H9 (cell line): Measurements from ENCODE around the gene SPATA25. TPM values are rescaled to one million over a fixed set of nuclear protein-coding genes. Genes with fewer than 3 reads are reported as not detected.

ENCODE experiments used
- DNase-seq: peaks from one replicate; pipeline ENCODE4 v3.0.0-alpha.2; 2017
- H2AFZ ChIP-seq: one replicate; pipeline ENCODE4 v1.6.1; 2013; ENCODE audit warnings: mild to moderate bottlenecking, low read length, control low read depth, moderate library complexity
- H2AK5ac ChIP-seq: 2 replicates; pipeline ENCODE4 v1.6.1; 2013; ENCODE audit warnings: low read length, control low read depth, mixed read lengths; ENCODE audit not compliant: insufficient read length
- H2BK120ac ChIP-seq: one replicate; pipeline ENCODE4 v1.6.1; 2013; ENCODE audit warnings: low read depth, mild to moderate bottlenecking, low read length, control low read depth, inconsistent platforms; ENCODE audit not compliant: poor library complexity, severe bottlenecking
- H2BK12ac ChIP-seq: 2 replicates; pipeline ENCODE4 v1.6.1; 2013; ENCODE audit warnings: low read length, control low read depth, mixed read lengths, low read depth; ENCODE audit not compliant: insufficient read length
- H2BK15ac ChIP-seq: 2 replicates; pipeline ENCODE4 v1.6.1; 2013; ENCODE audit warnings: low read depth, low read length, control low read depth
- H2BK20ac ChIP-seq: one replicate; pipeline ENCODE4 v1.6.1; 2013; ENCODE audit warnings: low read depth, mild to moderate bottlenecking, low read length, control low read depth, inconsistent platforms; ENCODE audit not compliant: poor library complexity, severe bottlenecking
- H2BK5ac ChIP-seq: 2 replicates; pipeline ENCODE4 v1.6.1; 2013; ENCODE audit warnings: low read length, control low read depth, mixed read lengths; ENCODE audit not compliant: insufficient read length
- H3K14ac ChIP-seq: 2 replicates; pipeline ENCODE4 v1.6.1; 2013; ENCODE audit warnings: low read length, control low read depth; ENCODE audit not compliant: insufficient read depth
- H3K18ac ChIP-seq: 2 replicates; pipeline ENCODE4 v1.6.1; 2013; ENCODE audit warnings: low read depth, mild to moderate bottlenecking, mixed read lengths, low read length, control low read depth; ENCODE audit not compliant: insufficient read length
- H3K23ac ChIP-seq: 2 replicates; pipeline ENCODE4 v1.6.1; 2013; ENCODE audit warnings: low read length, control low read depth, mixed read lengths, low read depth; ENCODE audit not compliant: insufficient read length
- H3K23me2 ChIP-seq: 2 replicates; pipeline ENCODE4 v1.6.1; 2013; ENCODE audit warnings: low read depth, mild to moderate bottlenecking, mixed read lengths, low read length, control low read depth; ENCODE audit not compliant: insufficient read length, poor library complexity, severe bottlenecking
- H3K27ac ChIP-seq: 2 replicates; pipeline ENCODE4 v1.5.1; 2013; ENCODE audit warnings: low read length, control low read depth, mixed read lengths, low read depth; ENCODE audit not compliant: insufficient read length
- H3K27me3 ChIP-seq: 2 replicates; pipeline ENCODE4 v1.6.1; 2013; ENCODE audit warnings: low read length, control low read depth, inconsistent platforms; ENCODE audit not compliant: insufficient read depth
- H3K4ac ChIP-seq: 2 replicates; pipeline ENCODE4 v1.6.1; 2013; ENCODE audit warnings: low read depth, mild to moderate bottlenecking, control low read depth, inconsistent platforms, low read length, moderate library complexity
- H3K4me1 ChIP-seq: 2 replicates; pipeline ENCODE4 v1.6.1; 2013; ENCODE audit warnings: low read length, control low read depth, inconsistent platforms; ENCODE audit not compliant: insufficient read depth
- H3K4me2 ChIP-seq: 2 replicates; pipeline ENCODE4 v1.6.1; 2013; ENCODE audit warnings: low read length, control low read depth, mixed read lengths; ENCODE audit not compliant: insufficient read length, insufficient read depth
- H3K56ac ChIP-seq: 2 replicates; pipeline ENCODE4 v1.6.1; 2013; ENCODE audit warnings: low read depth, mild to moderate bottlenecking, mixed read lengths, low read length, control low read depth; ENCODE audit not compliant: insufficient read length
- H3K79me1 ChIP-seq: 2 replicates; pipeline ENCODE4 v1.6.1; 2013; ENCODE audit warnings: low read depth, mild to moderate bottlenecking, moderate library complexity, low read length, control low read depth, inconsistent platforms; ENCODE audit not compliant: insufficient read depth, poor library complexity, severe bottlenecking
- H3K79me2 ChIP-seq: 2 replicates; pipeline ENCODE4 v1.6.1; 2013; ENCODE audit warnings: low read length, control low read depth, inconsistent platforms; ENCODE audit not compliant: insufficient read depth
- H3K9ac ChIP-seq: 2 replicates; pipeline ENCODE4 v1.6.1; 2013; ENCODE audit warnings: low read length, control low read depth, mixed read lengths; ENCODE audit not compliant: insufficient read length; ENCODE audit errors: extremely low read depth
- H3K9me3 ChIP-seq: one replicate; pipeline ENCODE4 v1.6.1; 2013; ENCODE audit warnings: low read depth, low read length, inconsistent platforms; ENCODE audit not compliant: control insufficient read depth
- H3T11ph ChIP-seq: one replicate; pipeline ENCODE4 v1.6.1; 2013; ENCODE audit warnings: mild to moderate bottlenecking, low read length, control low read depth, inconsistent platforms
- H4K20me1 ChIP-seq: one replicate; pipeline ENCODE4 v1.6.1; 2013; ENCODE audit not compliant: control insufficient read depth, insufficient read length, insufficient read depth
- H4K5ac ChIP-seq: 2 replicates; pipeline ENCODE4 v1.6.1; 2013; ENCODE audit warnings: low read depth, mild to moderate bottlenecking, mixed read lengths, low read length, control low read depth; ENCODE audit not compliant: insufficient read length
- H4K8ac ChIP-seq: replicated peaks from 2 replicates; pipeline ENCODE4 v1.6.1; 2013; ENCODE audit warnings: low read length, control low read depth, mixed read lengths, low read depth; ENCODE audit not compliant: insufficient read length
- H4K91ac ChIP-seq: 2 replicates; pipeline ENCODE4 v1.6.1; 2013; ENCODE audit warnings: low read depth, mild to moderate bottlenecking, moderate library complexity, mixed read lengths, low read length, control low read depth; ENCODE audit not compliant: insufficient read length
- H3K27ac Mint-ChIP-seq, 3 experiments: 2 replicates in 2 of 3; 3 replicates in 1 of 3; pipeline ENCODE4 v1.8.0; 2020 to 2021; ENCODE audit warnings: mixed read lengths in 3 of 3, mild to moderate bottlenecking in 1 of 3, moderate library complexity in 1 of 3
- H3K27me3 Mint-ChIP-seq: 2 replicates; pipeline ENCODE4 v1.8.0; 2021; ENCODE audit warnings: low read depth, mild to moderate bottlenecking, moderate library complexity, mixed read lengths
- H3K36me3 Mint-ChIP-seq, 3 experiments: 2 replicates in 2 of 3; 3 replicates in 1 of 3; pipeline ENCODE4 v1.8.0; 2020 to 2021; ENCODE audit warnings: low read depth in 3 of 3, mixed read lengths in 3 of 3; ENCODE audit not compliant: insufficient read depth in 1 of 3
- H3K4me1 Mint-ChIP-seq, 2 experiments: 2 replicates each; pipeline ENCODE4 v1.8.0; 2020; ENCODE audit warnings: mixed read lengths in 2 of 2
- H3K4me3 Mint-ChIP-seq, 2 experiments: 2 replicates in 1 of 2; 3 replicates in 1 of 2; pipeline ENCODE4 v1.8.0; 2020 to 2021; ENCODE audit warnings: mild to moderate bottlenecking in 2 of 2, mixed read lengths in 2 of 2, moderate library complexity in 1 of 2
- H3K9me3 Mint-ChIP-seq, 2 experiments: 2 replicates in 1 of 2; 3 replicates in 1 of 2; pipeline ENCODE4 v1.8.0; 2020; ENCODE audit warnings: mild to moderate bottlenecking in 2 of 2, mixed read lengths in 2 of 2, moderate library complexity in 1 of 2
- WGBS: extraction: QIAGEN DNeasy Blood & Tissue Kit; methylation state at CpG from one replicate; pipeline ENCODE4 v1.1.7; 2013; ENCODE audit warnings: missing lambda C conversion rate, low lambda C conversion rate, mixed read lengths; ENCODE audit not compliant: insufficient read length; ENCODE audit errors: extremely low coverage; 5-methylcytosine and 5-hydroxymethylcytosine counted together
- total RNA-seq: library from RNA; stranded (reverse); gene quantifications from 2 replicates; pipeline ENCODE4 v1.2.1, GENCODE V29; 2021
- TF ChIP-seq, protein P1 (sequence below): fragments of 200-600 bp; sonication (generic); conservative IDR thresholded peaks from 3 replicates; pipeline ENCODE4 v1.8.0; 2021; ENCODE audit warnings: antibody characterized with exemption, mild to moderate bottlenecking

The SPATA25 gene
- total RNA-seq, 1 experiment from 2014 or later = 2.4 TPM

DNA sequence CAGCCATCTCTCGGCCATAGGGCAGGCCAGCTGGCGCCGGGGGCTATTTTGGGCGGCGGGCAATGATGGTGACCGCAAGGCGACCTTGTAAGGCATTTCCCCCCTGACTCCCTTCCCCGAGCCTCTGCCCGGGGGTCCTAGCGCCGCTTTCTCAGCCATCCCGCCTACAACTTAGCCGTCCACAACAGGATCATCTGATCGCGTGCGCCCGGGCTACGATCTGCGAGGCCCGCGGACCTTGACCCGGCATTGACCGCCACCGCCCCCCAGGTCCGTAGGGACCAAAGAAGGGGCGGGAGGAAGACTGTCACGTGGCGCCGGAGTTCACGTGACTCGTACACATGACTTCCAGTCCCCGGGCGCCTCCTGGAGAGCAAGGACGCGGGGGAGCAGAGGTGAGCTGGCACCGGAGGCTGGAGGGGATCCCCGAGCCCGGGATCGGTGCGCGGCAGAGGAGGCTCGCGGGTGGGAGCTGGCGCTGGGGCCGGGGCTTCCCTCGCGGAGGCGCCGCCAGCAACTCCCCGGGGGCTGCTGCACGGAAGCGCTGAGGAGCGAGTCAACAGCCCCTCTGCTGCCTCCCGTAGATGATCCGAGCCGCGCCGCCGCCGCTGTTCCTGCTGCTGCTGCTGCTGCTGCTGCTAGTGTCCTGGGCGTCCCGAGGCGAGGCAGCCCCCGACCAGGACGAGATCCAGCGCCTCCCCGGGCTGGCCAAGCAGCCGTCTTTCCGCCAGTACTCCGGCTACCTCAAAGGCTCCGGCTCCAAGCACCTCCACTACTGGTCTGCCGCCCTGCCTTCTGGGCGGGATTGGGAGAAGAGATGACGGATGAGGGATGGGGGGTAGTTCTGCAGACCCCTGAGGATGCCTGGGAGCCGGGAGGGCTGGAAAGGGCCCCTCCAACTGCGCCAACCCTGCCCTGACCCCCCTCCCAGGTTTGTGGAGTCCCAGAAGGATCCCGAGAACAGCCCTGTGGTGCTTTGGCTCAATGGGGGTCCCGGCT lies 3.9 kb upstream of the SPATA25 start, which contains the start of the genes CTSA and NEURL2:
Gene CTSA, plus strand, starts transcription at position 351 of the 999 bp plus-strand sequence. Its CDS starts 234 bp downstream, at position 585.
Gene NEURL2, minus strand, starts transcription at position 224 of the 999 bp plus-strand sequence. Its CDS starts 217 bp downstream, at position 7.
- Histone ChIP-seq H2BK12ac (no peak within 1 kb of the TSS), H3K4me1 (no peaks in the 10 kb centered on the region), H3T11ph (no peak within 1 kb of the TSS), H3K79me1 (no peaks in the 10 kb centered on the region), H3K79me2 (no peaks in the 10 kb centered on the region), H3K23ac (no peak within 1 kb of the TSS), H4K5ac (no peak within 1 kb of the TSS), H3K14ac (peak within 1 kb of the TSS; percentile 93), H2BK5ac (no peak within 1 kb of the TSS), H3K4ac (peak within 1 kb of the TSS; percentile 60), H3K27me3 (no peaks in the 10 kb centered on the region), H3K18ac (peak within 1 kb of the TSS; percentile 71), H3K27ac (no peak within 1 kb of the TSS), H4K20me1 (no peaks in the 10 kb centered on the region), H2BK20ac (no peak within 1 kb of the TSS), H2AK5ac (no peak within 1 kb of the TSS), H3K4me2 (peak within 1 kb of the TSS; percentile 26), H4K8ac (no peak within 1 kb of the TSS), H2BK15ac (no peak within 1 kb of the TSS), H3K56ac (no peak within 1 kb of the TSS), H3K9me3 (no peaks in the 10 kb centered on the region), H3K9ac (peak within 1 kb of the TSS; percentile 59), H3K23me2 (peaks cover 13% of the 10 kb centered on the region), H2AFZ (no peak within 1 kb of the TSS), H2BK120ac (no peak within 1 kb of the TSS), H4K91ac (peak within 1 kb of the TSS; percentile 24)
- no peaks in the 10 kb centered on the region for H3K27me3 Mint-ChIP-seq
- TF ChIP-seq, protein P1, sequence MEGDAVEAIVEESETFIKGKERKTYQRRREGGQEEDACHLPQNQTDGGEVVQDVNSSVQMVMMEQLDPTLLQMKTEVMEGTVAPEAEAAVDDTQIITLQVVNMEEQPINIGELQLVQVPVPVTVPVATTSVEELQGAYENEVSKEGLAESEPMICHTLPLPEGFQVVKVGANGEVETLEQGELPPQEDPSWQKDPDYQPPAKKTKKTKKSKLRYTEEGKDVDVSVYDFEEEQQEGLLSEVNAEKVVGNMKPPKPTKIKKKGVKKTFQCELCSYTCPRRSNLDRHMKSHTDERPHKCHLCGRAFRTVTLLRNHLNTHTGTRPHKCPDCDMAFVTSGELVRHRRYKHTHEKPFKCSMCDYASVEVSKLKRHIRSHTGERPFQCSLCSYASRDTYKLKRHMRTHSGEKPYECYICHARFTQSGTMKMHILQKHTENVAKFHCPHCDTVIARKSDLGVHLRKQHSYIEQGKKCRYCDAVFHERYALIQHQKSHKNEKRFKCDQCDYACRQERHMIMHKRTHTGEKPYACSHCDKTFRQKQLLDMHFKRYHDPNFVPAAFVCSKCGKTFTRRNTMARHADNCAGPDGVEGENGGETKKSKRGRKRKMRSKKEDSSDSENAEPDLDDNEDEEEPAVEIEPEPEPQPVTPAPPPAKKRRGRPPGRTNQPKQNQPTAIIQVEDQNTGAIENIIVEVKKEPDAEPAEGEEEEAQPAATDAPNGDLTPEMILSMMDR = no peak
- peaks cover 11 to 35% (median 22%) of the 10 kb centered on the region in 3 experiments for H3K36me3 Mint-ChIP-seq
- H3K9me3 Mint-ChIP-seq = no peaks in the 10 kb centered on the region; a peak in 1 of 5 replicates
- peaks cover 5 to 14% of the 10 kb centered on the region in 2 experiments; a peak in 3 of 4 replicates for H3K4me1 Mint-ChIP-seq
- no CpG with 5 or more reads among the region's 78 CpGs for WGBS
- peak within 1 kb of the TSS; percentile 85 to 92 for H3K4me3 Mint-ChIP-seq
- H3K27ac Mint-ChIP-seq = peak within 1 kb of the TSS; percentile 44 to 94 (median 87); a peak in 6 of 7 replicates
- DNase-seq = peak; percentile 90
